SK-N-SH treated with all-trans-retinoic acid at 6 μM for 48 hours (cell line): ENCODE data around the gene PFAS.

Experiments used
- ATAC-seq: fragments of 200-7000 bp; cut with Tn5 transposase; 3 replicates; pipeline ENCODE4 v1.9.1; 2020; ENCODE audit warnings: mild to moderate bottlenecking, moderate library complexity
- ARNTL ChIP-seq: fragments of 450-650 bp; formaldehyde crosslinking; IDR thresholded peaks from 2 replicates; pipeline ENCODE4 v1.5.0; 2020; ENCODE audit warnings: low read depth, mild to moderate bottlenecking, moderate library complexity, borderline replicate concordance
- BACH2 ChIP-seq: fragments of 250-450 bp; sonication (Bioruptor Pico); IDR thresholded peaks from 2 replicates; pipeline ENCODE4 v1.9.0; 2021; ENCODE audit warnings: mild to moderate bottlenecking, borderline replicate concordance
- CSDC2 ChIP-seq: fragments of 250-450 bp; sonication (Bioruptor Pico); IDR thresholded peaks from 2 replicates; pipeline ENCODE4 v1.5.0; 2020; ENCODE audit warnings: mild to moderate bottlenecking, moderate library complexity
- ESRRG ChIP-seq: fragments of 250-450 bp; sonication (Bioruptor Pico); IDR thresholded peaks from 2 replicates; pipeline ENCODE4 v1.6.1; 2021; ENCODE audit warnings: mild to moderate bottlenecking
- GLIS3 ChIP-seq: fragments of 250-450 bp; sonication (Bioruptor Pico); IDR thresholded peaks from 2 replicates; pipeline ENCODE4 v1.5.0; 2020; ENCODE audit warnings: mild to moderate bottlenecking, moderate library complexity
- ISL1 ChIP-seq: fragments of 250-450 bp; sonication (Bioruptor Pico); IDR thresholded peaks from 2 replicates; pipeline ENCODE4 v2.1.2; 2022; ENCODE audit warnings: mild to moderate bottlenecking, moderate library complexity
- OSR1 ChIP-seq: fragments of 250-450 bp; sonication (Bioruptor Pico); IDR thresholded peaks from 2 replicates; pipeline ENCODE4 v1.8.0; 2022; ENCODE audit warnings: moderate library complexity, mild to moderate bottlenecking, inconsistent platforms
- PPARA ChIP-seq: fragments of 250-450 bp; sonication (Bioruptor Pico); IDR thresholded peaks from 2 replicates; pipeline ENCODE4 v1.5.0; 2020; ENCODE audit warnings: mild to moderate bottlenecking, borderline replicate concordance
- RARB ChIP-seq: fragments of 250-450 bp; sonication (Bioruptor Pico); IDR thresholded peaks from 2 replicates; pipeline ENCODE4 v1.8.0; 2021; ENCODE audit warnings: mild to moderate bottlenecking, moderate library complexity
- SNAI2 ChIP-seq: fragments of 250-450 bp; sonication (Bioruptor Pico); IDR thresholded peaks from 2 replicates; pipeline ENCODE4 v1.5.0; 2020; ENCODE audit warnings: mild to moderate bottlenecking, moderate library complexity
- TCF4 ChIP-seq: fragments of 250-450 bp; sonication (Bioruptor Pico); IDR thresholded peaks from 2 replicates; pipeline ENCODE4 v1.8.0; 2021; ENCODE audit warnings: mild to moderate bottlenecking, moderate library complexity, borderline replicate concordance
- TOX ChIP-seq: fragments of 250-450 bp; sonication (Bioruptor Pico); IDR thresholded peaks from 2 replicates; pipeline ENCODE4 v1.8.0; 2021; ENCODE audit warnings: mild to moderate bottlenecking, moderate library complexity, borderline replicate concordance
- ZC3H10 ChIP-seq: fragments of 250-450 bp; sonication (Bioruptor Pico); IDR thresholded peaks from 2 replicates; pipeline ENCODE4 v1.5.1; 2021; ENCODE audit warnings: mild to moderate bottlenecking, moderate library complexity
- ZFP3 ChIP-seq: fragments of 250-450 bp; sonication (Bioruptor Pico); IDR thresholded peaks from 2 replicates; pipeline ENCODE4 v1.5.0; 2020; ENCODE audit warnings: mild to moderate bottlenecking, moderate library complexity
- ZFP30 ChIP-seq: fragments of 450-650 bp; formaldehyde crosslinking; IDR thresholded peaks from 2 replicates; pipeline ENCODE4 v1.5.0; 2022; ENCODE audit warnings: mild to moderate bottlenecking, moderate library complexity
- ZNF565 ChIP-seq: fragments of 450-650 bp; formaldehyde crosslinking; conservative IDR thresholded peaks from 2 replicates; pipeline ENCODE4 v1.5.0; 2020; ENCODE audit warnings: low read depth, mild to moderate bottlenecking, moderate library complexity
- ZNF70 ChIP-seq: fragments of 450-650 bp; formaldehyde crosslinking; IDR thresholded peaks from 2 replicates; pipeline ENCODE4 v1.5.0; 2020; ENCODE audit warnings: mild to moderate bottlenecking, moderate library complexity
- ZNF8 ChIP-seq: fragments of 450-650 bp; formaldehyde crosslinking; IDR thresholded peaks from 2 replicates; pipeline ENCODE4 v1.5.0; 2020; ENCODE audit warnings: mild to moderate bottlenecking, moderate library complexity
- TF ChIP-seq, protein P1 (sequence below): fragments of 250-450 bp; sonication (Bioruptor Pico); IDR thresholded peaks from 2 replicates; pipeline ENCODE4 v1.5.1; 2021; ENCODE audit warnings: mild to moderate bottlenecking, moderate library complexity
- TF ChIP-seq, protein P2 (sequence below): fragments of 250-450 bp; sonication (Bioruptor Pico); IDR thresholded peaks from 2 replicates; pipeline ENCODE4 v1.5.0; 2020; ENCODE audit warnings: mild to moderate bottlenecking, moderate library complexity
- TF ChIP-seq, protein P3 (sequence below): fragments of 250-450 bp; sonication (Bioruptor Pico); IDR thresholded peaks from 2 replicates; pipeline ENCODE4 v1.8.0; 2021; ENCODE audit warnings: low read depth, mild to moderate bottlenecking, moderate library complexity, borderline replicate concordance
- TF ChIP-seq, protein P4 (sequence below): fragments of 250-450 bp; sonication (Bioruptor Pico); IDR thresholded peaks from 2 replicates; pipeline ENCODE4 v1.5.1; 2020; ENCODE audit warnings: low read depth, mild to moderate bottlenecking, moderate library complexity
- TF ChIP-seq, protein P5 (sequence below): fragments of 250-450 bp; sonication (Bioruptor Pico); IDR thresholded peaks from 2 replicates; pipeline ENCODE4 v1.8.0; 2020; ENCODE audit warnings: mild to moderate bottlenecking, moderate library complexity, borderline replicate concordance

Gene PFAS

DNA sequence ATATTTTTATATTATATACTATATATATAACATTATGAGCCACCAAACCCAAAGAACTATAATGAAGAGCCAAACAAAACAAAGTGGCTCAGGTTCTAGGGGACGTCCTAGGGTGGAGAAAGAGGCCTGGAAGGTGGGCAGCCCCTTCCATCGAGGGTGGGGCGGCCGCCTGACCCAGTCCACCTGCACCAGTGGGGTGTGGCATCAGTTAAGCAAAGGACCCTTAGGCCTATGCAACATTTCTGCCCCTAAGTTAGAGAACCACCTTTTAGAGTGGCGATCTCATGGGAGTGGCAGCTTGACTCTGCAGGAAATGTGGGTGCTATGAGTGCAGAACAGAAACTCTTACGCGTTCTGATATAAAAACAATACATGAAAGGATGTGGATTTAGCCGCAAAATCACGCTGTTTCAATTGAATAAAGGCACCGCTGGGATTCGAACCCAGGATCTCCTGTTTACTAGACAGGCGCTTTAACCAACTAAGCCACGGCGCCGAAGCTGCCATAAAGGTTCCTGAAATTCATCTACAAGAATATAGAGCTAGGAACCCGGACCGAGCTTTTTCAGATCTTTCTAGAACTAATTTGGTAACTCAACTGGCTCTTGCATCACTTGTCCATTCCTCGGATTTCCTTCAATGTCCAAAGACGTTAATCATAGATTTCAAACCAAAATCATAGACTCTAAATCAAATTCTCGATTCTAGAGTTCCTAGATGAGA is 23.1 kb upstream of the PFAS start (continued):
- TF ChIP-seq, protein P1, sequence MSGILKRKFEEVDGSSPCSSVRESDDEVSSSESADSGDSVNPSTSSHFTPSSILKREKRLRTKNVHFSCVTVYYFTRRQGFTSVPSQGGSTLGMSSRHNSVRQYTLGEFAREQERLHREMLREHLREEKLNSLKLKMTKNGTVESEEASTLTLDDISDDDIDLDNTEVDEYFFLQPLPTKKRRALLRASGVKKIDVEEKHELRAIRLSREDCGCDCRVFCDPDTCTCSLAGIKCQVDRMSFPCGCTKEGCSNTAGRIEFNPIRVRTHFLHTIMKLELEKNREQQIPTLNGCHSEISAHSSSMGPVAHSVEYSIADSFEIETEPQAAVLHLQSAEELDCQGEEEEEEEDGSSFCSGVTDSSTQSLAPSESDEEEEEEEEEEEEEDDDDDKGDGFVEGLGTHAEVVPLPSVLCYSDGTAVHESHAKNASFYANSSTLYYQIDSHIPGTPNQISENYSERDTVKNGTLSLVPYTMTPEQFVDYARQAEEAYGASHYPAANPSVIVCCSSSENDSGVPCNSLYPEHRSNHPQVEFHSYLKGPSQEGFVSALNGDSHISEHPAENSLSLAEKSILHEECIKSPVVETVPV = no peak

DNA sequence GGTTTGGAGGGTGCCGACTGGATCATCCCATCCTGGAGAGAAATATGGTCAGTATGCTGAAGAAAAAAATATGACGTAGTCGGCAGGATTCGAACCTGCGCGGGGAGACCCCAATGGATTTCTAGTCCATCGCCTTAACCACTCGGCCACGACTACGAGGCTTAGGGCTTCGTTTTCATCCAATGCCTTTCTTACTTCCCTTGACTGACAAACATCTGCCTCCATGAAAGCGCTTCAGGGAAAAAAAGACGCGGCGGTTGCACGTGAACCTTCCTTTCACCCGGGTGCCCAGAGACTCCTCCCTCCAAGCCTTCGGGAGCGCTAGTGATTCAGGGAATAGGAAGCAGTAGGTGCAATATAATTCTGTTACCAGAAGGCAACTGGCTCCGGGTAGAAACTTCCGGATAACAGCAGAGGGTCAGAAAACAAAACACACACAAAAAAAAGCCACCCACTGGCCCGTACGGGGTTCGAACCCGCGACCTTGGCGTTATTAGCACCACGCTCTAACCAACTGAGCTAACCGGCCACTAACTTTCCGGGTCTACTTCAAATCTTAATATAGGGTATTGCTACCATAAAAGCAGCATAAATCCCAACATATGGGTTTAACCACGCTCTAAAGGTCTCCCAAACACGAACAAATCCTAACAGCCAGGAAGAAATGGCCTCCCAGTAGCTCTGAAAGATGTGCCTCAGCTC is 22.4 kb upstream of the PFAS start:
- ATAC-seq = peak; percentile 32
- TF ChIP-seq GLIS3 (peak; percentile 94), ZC3H10 (CRISPR knock-in tag) (no peak), ZFP30 (CRISPR knock-in tag) (no peak), BACH2 (CRISPR knock-in tag) (no peak), ISL1 (CRISPR knock-in tag) (no peak), ARNTL (CRISPR knock-in tag) (peak; percentile 42; the same call in 1 of the 2 replicates), ESRRG (CRISPR knock-in tag) (peak; percentile 42; the same call in 1 of the 2 replicates), OSR1 (CRISPR knock-in tag) (no peak), ZFP3 (CRISPR knock-in tag) (no peak), ZNF70 (CRISPR knock-in tag) (no peak), ZNF8 (CRISPR knock-in tag) (no peak), RARB (CRISPR knock-in tag) (0 out of 2 replicates have a peak, but pooled peaks have one; percentile 10), ZNF565 (CRISPR knock-in tag) (no peak), PPARA (CRISPR knock-in tag) (no peak), TCF4 (CRISPR knock-in tag) (no peak), CSDC2 (CRISPR knock-in tag) (no peak), TOX (peak; percentile 87), SNAI2 (CRISPR knock-in tag) (no peak)
- TF ChIP-seq, protein P1 = no peak; the same call in 1 of the 2 replicates
- TF ChIP-seq, protein P2, sequence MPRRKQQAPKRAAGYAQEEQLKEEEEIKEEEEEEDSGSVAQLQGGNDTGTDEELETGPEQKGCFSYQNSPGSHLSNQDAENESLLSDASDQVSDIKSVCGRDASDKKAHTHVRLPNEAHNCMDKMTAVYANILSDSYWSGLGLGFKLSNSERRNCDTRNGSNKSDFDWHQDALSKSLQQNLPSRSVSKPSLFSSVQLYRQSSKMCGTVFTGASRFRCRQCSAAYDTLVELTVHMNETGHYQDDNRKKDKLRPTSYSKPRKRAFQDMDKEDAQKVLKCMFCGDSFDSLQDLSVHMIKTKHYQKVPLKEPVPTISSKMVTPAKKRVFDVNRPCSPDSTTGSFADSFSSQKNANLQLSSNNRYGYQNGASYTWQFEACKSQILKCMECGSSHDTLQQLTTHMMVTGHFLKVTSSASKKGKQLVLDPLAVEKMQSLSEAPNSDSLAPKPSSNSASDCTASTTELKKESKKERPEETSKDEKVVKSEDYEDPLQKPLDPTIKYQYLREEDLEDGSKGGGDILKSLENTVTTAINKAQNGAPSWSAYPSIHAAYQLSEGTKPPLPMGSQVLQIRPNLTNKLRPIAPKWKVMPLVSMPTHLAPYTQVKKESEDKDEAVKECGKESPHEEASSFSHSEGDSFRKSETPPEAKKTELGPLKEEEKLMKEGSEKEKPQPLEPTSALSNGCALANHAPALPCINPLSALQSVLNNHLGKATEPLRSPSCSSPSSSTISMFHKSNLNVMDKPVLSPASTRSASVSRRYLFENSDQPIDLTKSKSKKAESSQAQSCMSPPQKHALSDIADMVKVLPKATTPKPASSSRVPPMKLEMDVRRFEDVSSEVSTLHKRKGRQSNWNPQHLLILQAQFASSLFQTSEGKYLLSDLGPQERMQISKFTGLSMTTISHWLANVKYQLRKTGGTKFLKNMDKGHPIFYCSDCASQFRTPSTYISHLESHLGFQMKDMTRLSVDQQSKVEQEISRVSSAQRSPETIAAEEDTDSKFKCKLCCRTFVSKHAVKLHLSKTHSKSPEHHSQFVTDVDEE (CRISPR knock-in tag) = no peak; the same call in 1 of the 2 replicates
- TF ChIP-seq, protein P3, sequence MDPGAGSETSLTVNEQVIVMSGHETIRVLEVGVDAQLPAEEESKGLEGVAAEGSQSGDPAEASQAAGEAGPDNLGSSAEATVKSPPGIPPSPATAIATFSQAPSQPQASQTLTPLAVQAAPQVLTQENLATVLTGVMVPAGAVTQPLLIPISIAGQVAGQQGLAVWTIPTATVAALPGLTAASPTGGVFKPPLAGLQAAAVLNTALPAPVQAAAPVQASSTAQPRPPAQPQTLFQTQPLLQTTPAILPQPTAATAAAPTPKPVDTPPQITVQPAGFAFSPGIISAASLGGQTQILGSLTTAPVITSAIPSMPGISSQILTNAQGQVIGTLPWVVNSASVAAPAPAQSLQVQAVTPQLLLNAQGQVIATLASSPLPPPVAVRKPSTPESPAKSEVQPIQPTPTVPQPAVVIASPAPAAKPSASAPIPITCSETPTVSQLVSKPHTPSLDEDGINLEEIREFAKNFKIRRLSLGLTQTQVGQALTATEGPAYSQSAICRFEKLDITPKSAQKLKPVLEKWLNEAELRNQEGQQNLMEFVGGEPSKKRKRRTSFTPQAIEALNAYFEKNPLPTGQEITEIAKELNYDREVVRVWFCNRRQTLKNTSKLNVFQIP = peak; percentile 62; the same call in 1 of the 2 replicates
- TF ChIP-seq, protein P4, sequence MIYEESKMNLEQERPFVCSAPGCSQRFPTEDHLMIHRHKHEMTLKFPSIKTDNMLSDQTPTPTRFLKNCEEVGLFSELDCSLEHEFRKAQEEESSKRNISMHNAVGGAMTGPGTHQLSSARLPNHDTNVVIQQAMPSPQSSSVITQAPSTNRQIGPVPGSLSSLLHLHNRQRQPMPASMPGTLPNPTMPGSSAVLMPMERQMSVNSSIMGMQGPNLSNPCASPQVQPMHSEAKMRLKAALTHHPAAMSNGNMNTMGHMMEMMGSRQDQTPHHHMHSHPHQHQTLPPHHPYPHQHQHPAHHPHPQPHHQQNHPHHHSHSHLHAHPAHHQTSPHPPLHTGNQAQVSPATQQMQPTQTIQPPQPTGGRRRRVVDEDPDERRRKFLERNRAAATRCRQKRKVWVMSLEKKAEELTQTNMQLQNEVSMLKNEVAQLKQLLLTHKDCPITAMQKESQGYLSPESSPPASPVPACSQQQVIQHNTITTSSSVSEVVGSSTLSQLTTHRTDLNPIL = no peak
- TF ChIP-seq, protein P5, sequence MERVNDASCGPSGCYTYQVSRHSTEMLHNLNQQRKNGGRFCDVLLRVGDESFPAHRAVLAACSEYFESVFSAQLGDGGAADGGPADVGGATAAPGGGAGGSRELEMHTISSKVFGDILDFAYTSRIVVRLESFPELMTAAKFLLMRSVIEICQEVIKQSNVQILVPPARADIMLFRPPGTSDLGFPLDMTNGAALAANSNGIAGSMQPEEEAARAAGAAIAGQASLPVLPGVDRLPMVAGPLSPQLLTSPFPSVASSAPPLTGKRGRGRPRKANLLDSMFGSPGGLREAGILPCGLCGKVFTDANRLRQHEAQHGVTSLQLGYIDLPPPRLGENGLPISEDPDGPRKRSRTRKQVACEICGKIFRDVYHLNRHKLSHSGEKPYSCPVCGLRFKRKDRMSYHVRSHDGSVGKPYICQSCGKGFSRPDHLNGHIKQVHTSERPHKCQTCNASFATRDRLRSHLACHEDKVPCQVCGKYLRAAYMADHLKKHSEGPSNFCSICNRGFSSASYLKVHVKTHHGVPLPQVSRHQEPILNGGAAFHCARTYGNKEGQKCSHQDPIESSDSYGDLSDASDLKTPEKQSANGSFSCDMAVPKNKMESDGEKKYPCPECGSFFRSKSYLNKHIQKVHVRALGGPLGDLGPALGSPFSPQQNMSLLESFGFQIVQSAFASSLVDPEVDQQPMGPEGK = peak; percentile 50
